Memory B cell (primary cell): ENCODE data around the gene NFATC2.

Experiments used
- ATAC-seq: fragments of 150-1000 bp; cut with Tn5 transposase; 2 replicates; pipeline ENCODE4 v1.10.0; 2021; ENCODE audit warnings: low read depth, mild to moderate bottlenecking, moderate library complexity
- DNase-seq, 2 donors: peaks; one replicate each; pipeline ENCODE4 v3.0.0; 2022; ENCODE audit warnings: low spot score in 2 of 2
- H3K27ac Mint-ChIP-seq: one replicate; pipeline ENCODE4 v1.8.0; 2022; ENCODE audit warnings: mild to moderate bottlenecking, moderate library complexity, mixed read lengths
- H3K27me3 Mint-ChIP-seq: one replicate; pipeline ENCODE4 v1.8.0; 2022; ENCODE audit warnings: mixed read lengths
- H3K36me3 Mint-ChIP-seq: one replicate; pipeline ENCODE4 v1.8.0; 2022; ENCODE audit warnings: mild to moderate bottlenecking, mixed read lengths
- H3K4me1 Mint-ChIP-seq: one replicate; pipeline ENCODE4 v1.8.0; 2022; ENCODE audit warnings: mixed read lengths
- H3K4me3 Mint-ChIP-seq: one replicate; pipeline ENCODE4 v1.8.0; 2022; ENCODE audit warnings: mild to moderate bottlenecking, moderate library complexity, mixed read lengths
- H3K9me3 Mint-ChIP-seq: one replicate; pipeline ENCODE4 v1.8.0; 2022; ENCODE audit warnings: mixed read lengths

The NFATC2 gene

DNA sequence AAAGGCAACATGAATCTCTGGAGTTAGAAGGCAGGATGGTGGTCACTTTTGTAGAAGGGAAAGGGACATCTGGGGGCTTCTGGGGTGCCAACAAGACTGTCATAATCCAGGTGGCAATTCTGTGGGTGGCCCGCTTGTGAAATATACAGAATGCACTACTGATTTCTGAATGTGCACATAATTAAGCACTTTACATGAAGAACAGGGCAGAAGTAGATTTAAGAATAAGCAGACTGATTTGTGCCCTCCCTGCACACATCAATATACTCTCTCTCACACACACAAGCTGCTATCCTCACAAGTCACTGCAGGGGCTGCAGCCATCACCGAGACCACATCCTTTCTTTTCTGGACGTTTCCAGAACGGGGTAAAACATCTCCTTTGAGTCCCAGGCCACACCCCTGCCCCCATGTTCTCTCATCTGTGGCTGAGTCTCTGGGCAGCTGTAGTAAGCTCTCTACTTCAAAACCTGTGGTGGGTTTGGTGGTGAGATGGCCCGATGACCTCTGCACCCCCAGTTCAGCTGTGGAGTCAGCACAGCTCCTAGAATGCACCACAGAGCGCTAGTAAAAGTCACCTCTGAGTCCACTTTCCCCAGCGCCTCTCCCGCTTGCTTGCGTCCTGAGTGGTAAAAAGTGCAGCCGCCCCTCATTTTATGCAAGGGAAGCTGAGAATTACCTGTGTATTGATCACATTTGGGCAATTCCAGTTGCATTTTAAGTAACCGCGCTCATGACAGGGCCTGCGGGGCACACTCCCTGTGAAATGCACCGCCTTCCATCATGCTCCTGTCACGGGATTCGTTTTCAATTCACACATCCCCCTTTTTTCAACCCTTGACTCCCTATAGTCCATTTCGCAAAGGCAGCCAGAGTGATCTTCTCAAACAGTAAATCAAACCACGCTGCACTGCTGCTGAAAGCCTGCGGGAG lies 115.5 kb downstream of the NFATC2 start:
- ATAC-seq (no peak), DNase-seq (no peak)
- H3K4me1 Mint-ChIP-seq, result peaks cover 39% of the 10 kb centered on the region
- peak overlapping the region; percentile 97 for H3K27ac Mint-ChIP-seq
- no peak overlapping the region for H3K4me3 Mint-ChIP-seq
- no peaks in the 10 kb centered on the region for H3K27me3 Mint-ChIP-seq
- peaks cover 11% of the 10 kb centered on the region for H3K36me3 Mint-ChIP-seq
- no peaks in the 10 kb centered on the region for H3K9me3 Mint-ChIP-seq

DNA sequence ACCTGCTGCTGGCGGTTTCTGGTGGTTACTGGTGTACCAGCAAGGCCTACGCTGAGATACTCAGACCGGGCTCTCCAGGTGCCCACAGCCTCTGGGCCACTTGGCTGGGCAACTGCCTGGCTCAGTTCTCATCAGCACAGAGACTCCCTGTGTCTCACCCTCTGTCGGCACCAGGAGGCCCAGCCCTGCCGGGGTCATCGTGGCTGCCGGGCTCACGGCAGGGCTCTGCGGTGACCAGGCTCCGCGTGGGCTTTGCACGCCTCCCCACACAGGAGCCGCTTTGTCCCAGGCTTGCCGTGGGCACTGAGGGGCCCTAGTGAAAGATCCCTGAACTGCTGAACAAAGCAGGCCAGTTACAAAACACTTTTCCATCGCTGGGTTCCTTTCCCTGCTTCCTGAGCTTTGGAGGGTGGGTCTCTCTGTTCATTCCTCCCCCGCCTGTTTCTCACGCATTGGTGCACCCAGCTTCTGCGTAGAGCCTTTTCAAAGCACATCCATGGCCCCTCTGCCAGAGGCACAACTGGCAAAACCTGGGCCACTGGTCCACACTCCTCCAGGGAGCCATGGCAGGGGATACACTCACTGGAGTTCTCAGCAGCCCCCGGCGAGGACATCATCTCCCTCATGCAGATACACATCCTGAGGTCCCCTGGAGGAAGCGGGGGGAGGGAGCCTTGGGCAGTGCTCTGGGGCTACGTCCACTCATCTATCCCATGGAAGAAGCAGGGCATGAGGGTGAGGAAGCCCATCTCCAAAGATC lies 117.0 kb downstream of the NFATC2 start:
- Mint-ChIP-seq H3K27me3 (no peaks in the 10 kb centered on the region), H3K36me3 (peaks cover 16% of the 10 kb centered on the region), H3K27ac (peak overlapping the region; percentile 97), H3K9me3 (no peaks in the 10 kb centered on the region), H3K4me1 (peaks cover 36% of the 10 kb centered on the region), H3K4me3 (peak overlapping the region; percentile 34)
- no peak for DNase-seq
- ATAC-seq, result peak; percentile 2

DNA sequence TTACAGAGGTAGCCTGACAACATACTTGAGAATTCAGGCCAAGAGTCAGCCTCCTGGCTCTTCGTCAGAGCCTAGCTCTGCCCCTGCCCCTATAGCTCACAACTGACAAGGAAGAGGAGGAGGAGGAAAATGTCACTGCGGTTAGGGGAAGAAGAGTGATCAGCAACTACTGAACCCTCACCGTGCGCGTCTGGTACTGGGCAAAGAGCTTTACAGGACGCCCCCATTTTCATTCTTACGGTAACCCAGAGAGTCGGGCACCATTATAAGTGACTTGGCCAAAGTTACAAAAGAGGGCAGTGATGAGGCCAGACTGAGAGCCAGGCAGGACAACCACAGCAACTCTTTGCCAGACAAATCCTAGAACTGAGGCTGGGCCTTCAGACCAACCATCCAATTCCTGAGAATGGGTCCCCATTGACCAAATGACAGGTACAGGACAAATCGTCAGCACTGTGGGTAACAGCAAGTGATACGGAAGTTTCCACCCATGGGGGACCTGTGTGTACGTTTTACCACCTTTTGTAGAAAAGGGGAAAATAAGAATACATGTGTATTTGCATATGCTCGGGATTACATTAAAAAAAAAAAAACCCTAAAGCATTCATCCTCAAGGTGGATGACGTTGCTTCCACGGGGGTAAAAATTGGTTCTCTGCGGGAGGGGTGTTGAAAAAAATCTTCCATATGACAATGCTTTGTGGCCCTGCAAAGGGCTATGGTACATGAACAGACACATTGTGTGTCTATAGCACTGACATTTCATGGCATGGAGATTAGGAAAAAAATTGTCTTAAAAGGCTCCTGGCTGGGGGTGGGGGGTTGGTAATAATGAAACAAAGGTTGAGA lies 118.0 kb downstream of the NFATC2 start:
- H3K27me3 Mint-ChIP-seq, result no peaks in the 10 kb centered on the region

DNA sequence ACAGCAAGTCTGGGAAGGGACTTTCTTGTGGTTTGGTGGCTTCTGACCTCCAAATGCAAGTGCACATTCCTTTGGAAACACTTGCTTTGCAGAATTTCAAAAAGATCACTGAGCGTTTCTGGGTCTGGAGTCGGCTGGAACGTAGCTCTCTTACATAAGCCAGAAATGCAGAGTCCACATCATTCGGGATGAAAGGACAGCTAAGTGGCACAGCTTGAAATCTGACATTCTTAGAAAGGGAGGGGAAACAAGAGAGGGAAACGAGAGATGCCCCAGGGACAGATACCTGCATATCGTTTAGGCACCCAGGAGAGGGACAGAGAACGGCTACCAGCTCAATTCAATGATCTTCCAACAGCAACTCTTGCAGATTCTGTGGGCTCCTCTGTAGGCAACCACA lies 118.7 kb downstream of the NFATC2 start:
- ATAC-seq (no peak), DNase-seq (no peak)
- Mint-ChIP-seq H3K36me3 (peaks cover 21% of the 10 kb centered on the region), H3K9me3 (no peaks in the 10 kb centered on the region), H3K4me1 (peaks cover 44% of the 10 kb centered on the region), H3K4me3 (peak overlapping the region; percentile 67), H3K27ac (peak overlapping the region; percentile 97), H3K27me3 (no peaks in the 10 kb centered on the region)

More for the DNA sequence above, 118.0 kb downstream of the NFATC2 start:
- Mint-ChIP-seq H3K27ac (peak overlapping the region; percentile 97), H3K36me3 (peaks cover 20% of the 10 kb centered on the region), H3K4me3 (peak overlapping the region; percentile 67), H3K4me1 (peaks cover 43% of the 10 kb centered on the region), H3K9me3 (no peaks in the 10 kb centered on the region)
- peak in 1 of 2 donors; percentile 44 for DNase-seq
- peak; percentile 84 for ATAC-seq

- Mint-ChIP-seq H3K27me3 (no peaks in the 10 kb centered on the region), H3K4me3 (peak overlapping the region; percentile 29), H3K27ac (peak overlapping the region; percentile 97), H3K9me3 (no peaks in the 10 kb centered on the region), H3K36me3 (peaks cover 22% of the 10 kb centered on the region), H3K4me1 (peaks cover 44% of the 10 kb centered on the region)
- ATAC-seq (peak; percentile 29), DNase-seq (no peak)
These were observed 119.2 kb downstream of the NFATC2 start for GRCh38 chr20:51423290-51423667.

DNA sequence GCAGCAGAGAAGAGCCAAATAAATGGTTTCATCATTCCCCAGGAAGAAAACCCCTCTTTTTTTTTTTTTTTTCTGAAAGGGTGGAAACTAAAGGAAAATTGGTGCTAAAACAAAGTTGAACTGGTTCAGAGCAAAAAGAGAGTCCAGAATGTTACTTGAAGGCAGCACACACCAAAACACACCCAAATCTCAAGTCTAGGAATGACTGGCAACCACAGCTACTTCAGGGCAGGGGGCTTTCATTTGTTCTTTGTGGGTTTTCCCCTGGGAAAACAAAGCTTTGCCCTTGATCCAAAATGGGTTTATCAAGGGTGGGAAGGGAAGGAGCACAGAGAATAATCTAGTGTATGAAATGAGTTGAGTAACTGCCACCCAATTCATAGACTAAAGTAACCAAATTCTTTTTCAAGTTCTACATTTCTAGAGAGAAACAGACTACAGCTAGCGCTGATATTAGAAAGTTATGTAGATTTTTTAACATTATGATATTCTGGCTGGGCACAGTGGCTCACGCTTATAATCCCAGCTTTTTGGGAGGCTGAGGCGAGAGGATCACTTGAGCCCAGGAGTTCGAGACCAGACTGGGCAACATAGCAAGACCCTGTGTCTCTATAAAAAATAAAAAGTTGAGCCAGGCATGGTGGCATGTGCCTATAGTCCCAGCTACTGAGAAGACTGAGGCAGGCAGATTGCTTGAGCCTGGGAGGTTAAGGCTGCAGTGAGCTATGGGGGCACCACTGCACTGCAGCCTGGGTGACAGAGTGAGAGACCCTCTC lies 119.8 kb downstream of the NFATC2 start:
- H3K4me1 Mint-ChIP-seq, result peaks cover 40% of the 10 kb centered on the region
- ATAC-seq (no peak), DNase-seq (no peak)
- H3K4me3 Mint-ChIP-seq, result no peak overlapping the region
- peaks cover 20% of the 10 kb centered on the region for H3K36me3 Mint-ChIP-seq
- peak overlapping the region; percentile 97 for H3K27ac Mint-ChIP-seq
- no peaks in the 10 kb centered on the region for H3K9me3 Mint-ChIP-seq
- no peaks in the 10 kb centered on the region for H3K27me3 Mint-ChIP-seq

- H3K36me3 Mint-ChIP-seq, result peaks cover 19% of the 10 kb centered on the region
- peak overlapping the region; percentile 88 for H3K27ac Mint-ChIP-seq
- DNase-seq (no peak), ATAC-seq (no peak)
- no peaks in the 10 kb centered on the region for H3K27me3 Mint-ChIP-seq
- H3K4me1 Mint-ChIP-seq, result peaks cover 41% of the 10 kb centered on the region
- no peaks in the 10 kb centered on the region for H3K9me3 Mint-ChIP-seq
- H3K4me3 Mint-ChIP-seq, result no peak overlapping the region
These were observed 121.7 kb downstream of the NFATC2 start for GRCh38 chr20:51420805-51421204.

GRCh38 chr20:51420111-51420510 lies 122.4 kb downstream of the NFATC2 start:
- no peak for ATAC-seq
- Mint-ChIP-seq H3K27ac (peak overlapping the region; percentile 88), H3K4me1 (peaks cover 45% of the 10 kb centered on the region), H3K9me3 (no peaks in the 10 kb centered on the region), H3K27me3 (no peaks in the 10 kb centered on the region), H3K4me3 (no peak overlapping the region), H3K36me3 (peaks cover 22% of the 10 kb centered on the region)
- DNase-seq, result no peak

DNA sequence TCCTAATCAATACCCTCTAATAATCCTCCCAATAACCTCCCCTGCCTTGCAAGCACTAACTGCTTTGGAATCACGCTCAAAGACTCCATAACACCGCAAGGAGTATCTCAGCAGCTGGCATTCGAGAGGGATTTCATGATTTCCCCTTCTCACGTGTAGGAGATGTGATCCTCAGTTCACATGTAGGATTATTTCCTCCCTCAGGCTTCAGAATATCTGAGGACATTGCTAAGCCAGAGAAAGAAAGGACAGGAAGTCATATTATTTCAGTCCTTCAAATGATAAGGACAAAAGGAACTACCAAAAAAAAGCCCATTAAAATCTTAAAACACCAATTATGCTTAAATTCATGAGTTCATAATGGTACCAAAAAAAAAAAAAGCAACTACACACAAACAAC lies 122.9 kb downstream of the NFATC2 start:
- ATAC-seq (no peak), DNase-seq (no peak)
- peaks cover 42% of the 10 kb centered on the region for H3K4me1 Mint-ChIP-seq
- H3K27me3 Mint-ChIP-seq, result no peaks in the 10 kb centered on the region
- H3K36me3 Mint-ChIP-seq, result peaks cover 22% of the 10 kb centered on the region
- H3K9me3 Mint-ChIP-seq, result no peaks in the 10 kb centered on the region
- no peak overlapping the region for H3K4me3 Mint-ChIP-seq
- peak overlapping the region; percentile 88 for H3K27ac Mint-ChIP-seq

DNA sequence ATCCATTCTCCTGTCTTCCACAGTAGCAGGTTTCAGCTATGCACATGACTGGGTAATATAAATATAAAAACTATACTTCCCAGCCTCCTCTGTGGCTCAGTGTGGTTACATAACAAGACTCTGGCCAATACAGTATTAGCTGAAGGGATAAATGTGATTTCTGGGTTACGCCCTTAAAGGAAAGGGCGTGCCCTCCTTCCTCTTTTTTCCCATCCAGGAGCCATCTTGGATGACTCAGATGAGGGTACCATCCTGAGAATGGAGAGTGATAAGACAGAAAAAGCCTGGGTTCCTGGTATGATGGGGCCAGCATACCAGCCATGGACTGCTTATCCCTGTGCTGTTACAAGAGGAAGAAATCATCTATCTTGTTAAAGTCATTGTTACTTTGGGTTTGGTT lies 123.3 kb downstream of the NFATC2 start:
- Mint-ChIP-seq H3K9me3 (no peaks in the 10 kb centered on the region), H3K4me3 (no peak overlapping the region), H3K27ac (peak overlapping the region; percentile 88), H3K36me3 (peaks cover 22% of the 10 kb centered on the region), H3K4me1 (peaks cover 41% of the 10 kb centered on the region), H3K27me3 (no peaks in the 10 kb centered on the region)
- no peak for ATAC-seq
- DNase-seq, result no peak

- H3K4me1 Mint-ChIP-seq, result peaks cover 36% of the 10 kb centered on the region
These were observed 124.4 kb downstream of the NFATC2 start for GRCh38 chr20:51418137-51418529.

DNA sequence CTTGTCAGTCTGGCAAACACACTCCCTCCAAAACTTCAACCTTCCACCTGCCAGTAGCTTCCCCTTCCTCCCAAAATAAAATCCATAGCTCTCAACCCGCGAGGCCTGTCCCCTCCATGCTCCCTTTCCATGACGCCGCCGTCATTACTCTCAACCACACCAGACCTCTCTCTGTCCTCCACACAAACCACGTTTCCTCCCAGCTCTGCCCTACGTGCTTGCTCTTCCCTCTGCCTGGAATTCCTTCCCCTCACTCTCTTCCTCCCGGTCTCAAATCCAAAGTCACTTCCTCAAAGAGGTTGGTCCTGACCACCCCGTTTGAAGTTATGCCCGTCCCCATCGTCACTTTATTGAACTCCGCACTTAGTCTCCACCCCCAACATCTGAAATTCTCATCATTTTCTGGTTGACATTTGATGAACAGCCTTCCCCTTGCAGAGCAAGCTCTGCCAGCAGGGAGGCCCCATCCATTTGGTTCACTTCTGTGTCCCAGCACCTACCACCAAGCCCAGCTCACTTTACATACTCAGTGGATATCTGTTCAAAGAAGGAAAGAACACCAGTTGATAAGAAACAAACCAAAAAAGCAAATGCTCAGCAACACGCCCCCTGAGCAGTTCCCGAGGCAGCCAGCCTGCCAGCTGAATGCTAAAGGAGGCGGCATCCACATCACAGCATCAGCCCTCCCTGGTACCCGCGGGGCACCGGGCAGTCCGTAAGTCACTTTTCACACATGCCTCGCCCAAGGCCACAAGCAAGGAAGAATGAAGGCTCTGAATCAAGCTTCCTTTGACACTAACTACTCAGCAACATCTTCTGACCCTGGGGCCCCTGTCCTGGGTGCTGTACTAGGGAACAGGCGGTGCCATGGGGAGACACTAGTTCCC lies 125.0 kb downstream of the NFATC2 start:
- no peaks in the 10 kb centered on the region for H3K27me3 Mint-ChIP-seq
- H3K36me3 Mint-ChIP-seq, result peaks cover 22% of the 10 kb centered on the region
- ATAC-seq (no peak), DNase-seq (no peak)
- H3K4me3 Mint-ChIP-seq, result no peak overlapping the region
- no peaks in the 10 kb centered on the region for H3K9me3 Mint-ChIP-seq
- peaks cover 36% of the 10 kb centered on the region for H3K4me1 Mint-ChIP-seq
- H3K27ac Mint-ChIP-seq, result peak overlapping the region; percentile 79

More at GRCh38 chr20:51418137-51418529, 124.4 kb downstream of the NFATC2 start:
- Mint-ChIP-seq H3K27ac (peak overlapping the region; percentile 79), H3K4me3 (no peak overlapping the region), H3K9me3 (no peaks in the 10 kb centered on the region), H3K36me3 (peaks cover 22% of the 10 kb centered on the region), H3K27me3 (no peaks in the 10 kb centered on the region)
- DNase-seq (no peak), ATAC-seq (no peak)
